Activated T-cell treated with anti-CD3 and anti-CD28 coated beads for 4 hours (primary cell): ENCODE measurements around the gene COPS9.
A peak's percentile ranks its signal among the peaks of the same experiment; 100 is the strongest.

ENCODE experiments used
- DNase-seq: peaks from one replicate; pipeline ENCODE4 v3.0.0-alpha.2; 2020

The COPS9 gene

DNA sequence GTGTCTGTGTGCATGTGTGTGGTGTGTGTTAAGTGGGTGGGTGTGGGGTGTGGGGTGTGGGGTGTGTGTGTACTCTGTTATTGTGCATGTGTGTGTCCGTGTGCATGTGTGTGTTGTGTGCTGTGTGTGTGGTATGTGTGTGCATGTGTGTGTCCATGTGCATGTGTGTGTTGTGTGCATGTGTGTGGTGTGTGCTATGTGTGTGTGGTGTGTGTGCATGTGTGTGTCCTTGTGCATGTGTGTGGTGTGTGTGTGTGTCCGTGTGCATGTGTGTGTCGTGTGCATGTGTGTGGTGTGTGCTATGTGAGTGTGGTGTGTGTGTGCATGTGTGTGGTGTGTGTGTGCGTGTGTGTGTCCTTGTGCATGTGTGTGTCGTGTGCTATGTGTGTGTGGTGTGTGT is 11.3 kb upstream of the COPS9 start:
- DNase-seq = no peak

DNA sequence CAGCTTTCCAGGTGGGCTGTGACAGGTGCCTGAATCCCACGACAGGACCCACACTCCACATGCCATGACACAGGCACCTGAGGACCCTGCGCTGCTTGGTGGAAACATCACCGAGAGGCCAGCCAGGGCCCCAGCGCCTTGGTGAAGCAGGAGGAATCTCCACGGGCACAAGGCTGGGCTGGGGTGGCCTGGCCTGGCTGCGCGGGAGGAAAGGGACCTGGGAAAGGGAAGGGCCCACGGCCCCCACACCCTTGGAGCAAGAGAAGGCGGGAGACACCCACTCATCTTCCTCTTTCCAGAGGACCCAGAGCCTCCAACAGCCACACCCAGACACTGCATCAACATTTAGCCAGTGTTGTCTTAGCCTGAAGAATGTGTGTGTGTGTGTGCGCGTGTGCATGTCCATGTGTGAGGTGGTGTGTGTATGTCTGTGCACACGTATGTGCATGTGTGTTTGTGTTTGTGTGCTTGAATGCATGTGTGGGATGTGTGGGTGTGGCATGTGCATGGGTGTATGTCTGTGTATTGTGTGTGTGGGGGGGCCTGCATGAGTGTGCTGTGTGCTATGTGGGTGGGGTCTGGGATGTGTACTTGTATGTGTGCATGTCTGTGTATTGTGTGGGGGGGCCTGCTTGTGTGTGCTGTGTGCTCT is 10.6 kb upstream of the COPS9 start:
- DNase-seq = no peak

DNA sequence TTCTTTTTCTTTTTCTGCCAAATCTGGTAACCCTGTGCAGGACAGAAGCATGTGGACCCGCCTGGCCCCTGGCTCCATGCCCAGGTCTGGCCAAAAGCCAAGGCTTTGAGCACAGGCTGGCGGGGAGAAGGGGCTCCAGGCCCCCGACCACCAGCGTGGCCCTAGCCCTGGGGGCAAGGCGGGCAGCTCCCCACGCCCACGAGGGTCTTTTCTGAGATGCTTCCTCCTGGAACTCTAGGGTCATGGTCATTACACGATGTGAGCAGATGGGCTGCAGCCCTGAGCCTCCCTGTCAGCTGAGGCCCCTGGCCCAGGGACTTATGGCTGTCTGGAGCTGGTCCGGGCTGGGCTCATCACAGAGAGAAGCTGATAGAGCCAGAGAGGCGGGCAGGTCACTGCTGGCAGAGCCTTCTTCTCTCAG is 10.0 kb upstream of the COPS9 start:
- DNase-seq = no peak

DNA sequence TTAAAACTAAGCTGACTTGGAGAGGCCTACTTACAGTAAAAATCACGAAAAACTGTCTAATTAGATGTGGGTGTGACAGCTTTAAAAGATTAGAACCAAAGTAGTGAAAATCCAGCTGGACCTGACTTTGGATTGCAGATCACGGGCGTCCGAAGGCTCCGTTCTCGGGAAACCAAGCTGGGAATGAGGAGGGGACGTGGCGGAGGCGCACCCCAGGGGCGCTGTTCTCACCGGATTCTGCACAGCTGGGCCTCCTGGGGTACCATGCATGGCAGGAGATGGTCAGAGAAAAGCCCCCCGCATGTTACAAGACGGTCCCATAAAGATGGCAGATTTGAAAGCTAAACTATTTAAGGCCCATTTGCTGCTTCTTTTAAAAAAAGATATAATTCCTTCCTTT is 9.4 kb upstream of the COPS9 start:
- no peak for DNase-seq

DNA sequence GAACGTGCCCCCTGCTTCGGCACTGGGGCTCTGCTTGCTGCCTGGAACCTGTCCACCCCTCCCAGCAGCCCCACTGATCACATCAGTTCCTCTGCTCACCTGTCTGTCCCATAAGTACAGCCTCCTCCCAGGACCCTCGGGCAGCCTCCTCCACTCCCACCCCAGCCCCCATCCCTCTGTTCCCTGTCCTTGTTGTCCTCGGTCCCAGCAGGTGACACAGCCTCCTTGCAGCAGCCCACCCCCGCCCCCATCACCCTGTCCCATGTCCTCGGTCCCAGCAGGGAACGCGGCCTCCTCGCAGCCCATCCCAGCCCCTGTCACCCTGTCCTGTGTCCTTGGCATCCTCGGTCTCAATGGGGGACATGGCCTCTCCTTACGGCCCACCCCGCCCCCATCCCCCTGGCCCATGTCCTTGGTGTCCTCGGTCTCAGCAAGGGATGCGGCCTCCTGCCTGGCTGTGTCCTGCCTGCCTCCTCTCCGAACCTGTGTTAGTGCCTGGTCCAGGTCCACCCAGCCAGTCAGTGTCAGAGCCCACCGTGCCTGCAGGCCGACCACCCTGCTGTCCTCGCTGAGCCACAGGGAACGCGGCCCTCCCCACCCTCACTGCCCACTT is 8.7 kb upstream of the COPS9 start:
- no peak for DNase-seq

DNA sequence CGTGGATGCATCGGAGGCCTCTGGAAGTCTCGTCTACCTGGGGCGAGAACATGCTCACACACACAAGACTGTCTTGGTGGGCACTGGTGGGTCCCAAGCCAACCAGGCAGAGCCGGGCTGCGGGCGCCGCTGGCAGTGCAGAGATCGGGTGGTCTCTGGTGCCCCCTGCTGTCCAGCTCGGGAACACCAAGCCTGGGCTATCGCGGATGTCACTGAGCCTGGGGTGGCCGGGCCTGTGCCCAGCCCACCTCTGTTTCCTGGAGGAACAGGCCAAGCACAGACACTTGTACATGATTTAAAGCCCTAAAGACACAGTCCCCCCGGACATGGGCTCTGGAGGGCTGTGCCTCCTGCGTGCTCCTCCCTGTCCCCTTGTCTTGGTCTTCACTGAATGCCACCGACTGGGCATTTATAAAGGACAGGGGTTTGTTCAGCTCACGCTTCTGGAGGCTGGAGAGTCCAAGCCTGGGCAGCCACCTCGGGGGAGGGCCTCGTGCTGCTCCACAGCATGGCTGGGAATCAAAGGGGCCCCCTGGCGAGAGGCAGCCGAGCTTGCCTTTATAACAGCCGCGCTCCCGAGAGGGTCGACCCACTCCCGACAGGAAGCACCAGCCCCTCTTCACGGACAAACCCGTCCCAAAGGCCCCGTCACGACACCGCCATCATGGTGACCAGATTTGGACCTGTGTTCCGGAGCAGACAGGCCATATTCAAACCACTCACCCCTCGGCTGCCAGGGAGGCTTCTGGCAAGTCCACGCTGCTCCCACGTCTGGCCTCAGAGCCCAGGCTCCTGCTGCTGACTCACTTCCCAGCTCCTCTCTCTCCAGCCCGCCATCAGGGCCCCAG is 7.9 kb upstream of the COPS9 start:
- peak; percentile 80 for DNase-seq

DNA sequence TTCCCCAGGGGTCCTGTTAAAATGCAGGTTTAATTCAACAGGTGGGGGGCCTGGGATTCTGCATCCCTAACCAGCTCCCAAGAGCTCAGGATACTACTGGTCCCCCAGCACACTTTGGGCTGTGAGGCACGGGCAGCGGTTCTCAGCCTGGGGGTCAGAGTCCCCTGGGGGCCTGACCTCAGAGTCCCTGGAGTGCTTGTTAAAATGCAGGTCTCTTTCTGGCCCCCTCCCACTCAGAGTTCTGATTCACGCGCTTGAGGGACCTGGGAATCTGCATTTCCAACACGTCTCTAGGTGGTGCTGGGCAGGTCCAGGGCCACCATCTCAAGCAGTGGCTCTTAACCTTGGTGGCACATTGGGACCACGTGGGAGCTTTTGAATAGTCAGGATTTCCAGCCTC is 7.2 kb upstream of the COPS9 start:
- DNase-seq = no peak

DNA sequence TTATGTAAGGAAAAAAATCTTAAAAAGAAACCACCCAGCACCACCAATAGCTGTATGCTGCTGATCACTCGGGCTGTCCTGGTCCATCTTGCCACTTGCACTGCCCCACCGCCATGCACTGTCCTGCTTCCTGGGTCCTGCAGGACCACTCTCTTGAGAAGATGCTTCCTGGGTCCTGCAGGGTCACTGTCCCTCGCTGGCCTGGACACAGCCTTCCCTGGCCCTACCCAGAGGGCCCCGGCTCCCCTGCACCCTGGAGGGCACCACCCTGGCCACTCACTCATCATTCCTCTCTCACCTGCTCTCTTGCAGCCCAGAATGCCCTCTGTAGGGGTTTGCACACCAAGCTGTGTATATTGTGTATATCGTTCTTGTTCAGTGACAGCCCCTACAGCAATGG is 6.8 kb upstream of the COPS9 start:
- no peak for DNase-seq

DNA sequence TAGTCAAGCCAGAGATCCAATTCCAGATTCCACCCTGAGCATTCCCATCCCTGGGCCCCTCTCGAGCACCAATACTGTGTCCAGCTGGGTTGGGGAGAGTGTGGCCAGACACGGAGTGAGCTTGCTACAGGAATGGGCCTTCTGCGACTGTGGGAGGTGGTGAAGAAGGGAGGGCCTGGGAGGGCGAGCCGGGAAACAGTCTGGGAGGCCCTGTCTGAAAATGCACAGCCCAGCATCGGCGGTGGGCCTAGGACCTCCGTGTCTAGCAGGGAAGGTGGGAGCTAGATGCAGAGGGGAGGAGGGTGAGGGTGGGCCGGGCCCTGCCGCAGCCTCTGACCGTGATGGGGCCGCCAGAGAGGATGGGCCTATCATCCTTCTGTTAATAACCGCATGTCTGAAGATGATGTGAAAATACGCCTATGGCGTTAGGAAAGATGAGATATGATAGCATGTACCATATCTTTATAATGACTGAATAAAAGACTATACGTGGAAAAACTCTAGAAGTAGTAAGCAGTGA is 6.2 kb upstream of the COPS9 start:
- DNase-seq = no peak

DNA sequence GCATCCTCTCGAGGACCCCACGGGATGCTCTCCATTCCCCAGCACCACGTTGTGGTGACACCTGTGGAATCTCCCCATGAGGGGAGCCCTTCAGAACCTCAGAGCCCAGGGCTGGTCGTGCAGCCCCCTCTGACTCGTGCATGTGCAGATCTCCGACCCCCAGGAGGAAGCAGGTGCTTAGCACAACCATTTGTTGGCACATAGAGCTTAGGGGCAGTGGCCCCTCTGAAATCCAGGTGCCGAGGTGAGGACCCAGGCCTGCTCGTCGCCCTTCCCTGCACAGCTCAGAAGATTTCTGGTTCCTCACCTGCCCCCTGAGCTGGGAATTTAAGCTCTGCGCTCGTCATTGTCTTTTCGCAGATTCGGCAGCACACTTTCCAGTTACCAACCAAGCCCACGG is 5.6 kb upstream of the COPS9 start:
- no peak for DNase-seq

DNA sequence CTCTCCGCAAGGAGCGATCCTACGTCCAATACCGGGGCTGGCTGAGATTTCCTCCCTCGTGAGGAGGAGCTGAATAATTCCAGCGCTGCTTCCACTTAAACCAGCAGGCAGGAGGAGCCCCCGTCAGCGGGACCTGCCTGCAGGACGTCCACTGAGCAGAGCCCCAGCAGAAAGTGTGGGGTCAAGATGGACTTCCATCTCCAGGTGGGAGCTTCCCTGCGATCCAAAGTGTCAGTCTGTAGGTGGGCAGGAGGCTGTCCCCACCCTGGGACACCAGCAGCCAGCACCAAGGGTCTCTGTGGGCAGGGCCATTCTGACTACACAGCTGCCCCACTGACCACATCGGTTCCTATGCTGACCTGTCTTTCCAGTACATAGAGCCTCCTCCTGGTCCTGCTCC is 4.8 kb upstream of the COPS9 start:
- no peak for DNase-seq

DNA sequence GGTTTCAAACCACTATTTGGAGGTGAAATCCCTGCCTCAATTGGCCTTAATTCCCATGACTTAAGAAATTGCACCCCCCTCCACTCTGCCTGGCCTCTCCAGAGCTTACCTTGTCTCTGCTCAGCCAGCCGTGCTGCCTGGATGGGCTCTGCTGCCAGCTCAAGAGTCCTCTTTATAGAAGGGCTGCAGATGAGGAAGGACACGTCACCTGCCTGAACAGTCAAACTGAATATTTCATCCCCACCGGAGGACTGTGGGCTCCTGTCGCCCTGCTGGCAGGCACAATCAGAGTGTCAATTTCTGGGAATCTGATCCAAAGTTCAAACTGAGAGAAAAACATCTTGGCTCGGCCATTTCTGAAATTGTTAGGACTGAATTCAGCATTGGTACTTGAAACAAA is 4.4 kb upstream of the COPS9 start, which contains the start of gene OTOS:
OTOS (minus strand) TSS at position 148 of the 400 bp plus-strand sequence. CDS start 332 bp downstream, outside the sequence.
- no peak for DNase-seq

DNA sequence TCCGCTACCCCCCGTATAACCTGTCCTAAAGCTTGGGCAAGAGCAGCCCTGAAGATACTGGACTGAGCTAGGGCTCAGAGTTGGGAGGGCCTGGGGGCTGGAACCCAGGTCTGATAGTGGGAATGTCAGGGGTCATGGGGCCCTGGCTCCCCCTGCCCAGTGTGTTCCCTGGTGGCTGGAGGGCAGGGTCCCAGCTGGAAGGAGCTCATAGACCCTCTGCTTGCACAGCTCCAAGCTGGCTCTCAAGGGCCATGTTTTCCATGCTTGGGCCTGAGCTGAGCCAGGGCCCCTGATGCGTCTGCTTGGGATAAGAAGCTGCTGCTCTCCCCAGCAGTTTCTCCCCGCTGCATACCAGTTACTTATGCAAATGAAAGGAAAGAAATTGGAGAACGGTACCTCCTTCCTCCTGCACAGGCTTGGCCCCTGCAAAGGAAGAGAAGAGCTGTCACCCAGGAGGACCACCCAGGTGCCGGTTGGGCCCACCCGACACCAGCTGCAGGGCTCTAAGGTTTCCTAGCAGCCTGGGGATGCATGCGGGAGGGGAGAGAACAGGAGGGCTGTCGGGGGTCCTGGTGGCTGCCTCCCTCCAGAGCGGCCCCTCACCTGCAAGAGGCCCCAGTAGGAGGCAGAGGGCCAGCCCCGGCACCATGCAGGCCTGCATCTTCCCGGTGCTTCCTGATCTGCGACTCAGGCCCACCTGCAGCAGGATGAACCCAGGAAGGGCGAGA is 3.7 kb upstream of the COPS9 start:
- DNase-seq = no peak

DNA sequence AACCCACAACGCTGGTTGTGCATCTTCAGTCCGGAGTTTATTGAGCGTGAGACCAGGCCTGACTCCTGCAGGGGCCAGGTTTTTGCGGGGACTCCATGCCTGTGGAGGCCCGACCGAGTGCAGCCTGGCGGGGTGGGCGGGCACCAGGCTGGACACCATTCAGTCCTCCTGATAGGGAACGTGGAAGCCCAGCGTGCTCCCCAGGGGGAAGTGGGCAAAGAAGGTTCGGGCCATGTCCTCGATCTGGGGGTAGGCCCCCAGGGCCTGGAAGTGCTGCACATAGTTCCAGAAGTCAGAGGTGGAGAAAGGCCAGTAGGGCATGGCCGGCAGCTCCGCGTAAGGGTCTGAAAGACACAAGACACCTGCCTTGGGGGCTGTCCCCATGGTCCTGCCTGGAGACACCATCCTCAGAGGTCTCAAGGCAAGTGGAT is 2.9 kb upstream of the COPS9 start:
- no peak for DNase-seq

DNA sequence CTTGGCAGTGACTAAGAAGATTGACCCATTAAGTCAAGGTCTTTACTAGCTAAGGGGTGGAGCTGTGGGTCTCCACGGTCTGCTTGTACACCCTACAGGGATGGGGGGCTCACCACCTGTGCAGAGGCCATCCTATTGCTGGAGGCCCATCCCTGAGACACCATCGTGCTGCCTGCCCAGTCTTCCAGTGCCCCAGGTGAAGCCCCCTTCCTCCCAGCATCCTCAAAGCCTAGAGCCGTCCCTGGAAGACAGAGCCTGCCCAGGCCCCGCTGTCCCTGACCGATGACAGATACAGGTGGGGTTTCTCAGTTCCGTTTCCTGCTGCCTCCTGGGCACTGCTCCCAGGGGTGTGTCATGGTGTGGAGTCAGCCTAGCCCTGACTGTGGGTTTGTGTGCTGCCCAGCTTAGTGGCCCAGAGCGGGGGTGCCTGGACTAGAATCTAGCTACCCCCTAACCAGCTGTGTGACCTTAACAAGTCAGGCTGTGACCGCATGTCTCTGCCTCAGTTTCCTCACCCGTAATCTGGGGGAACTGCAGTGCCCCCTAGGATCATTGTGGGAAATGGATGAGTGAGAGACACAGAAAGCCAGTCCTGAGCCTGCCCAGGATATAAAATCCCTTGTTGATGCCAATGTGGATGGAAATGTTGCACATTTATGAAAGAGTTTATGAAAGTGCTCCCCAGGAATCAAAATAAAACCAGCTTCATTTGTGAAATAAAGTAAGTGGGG is 2.3 kb upstream of the COPS9 start:
- no peak for DNase-seq

DNA sequence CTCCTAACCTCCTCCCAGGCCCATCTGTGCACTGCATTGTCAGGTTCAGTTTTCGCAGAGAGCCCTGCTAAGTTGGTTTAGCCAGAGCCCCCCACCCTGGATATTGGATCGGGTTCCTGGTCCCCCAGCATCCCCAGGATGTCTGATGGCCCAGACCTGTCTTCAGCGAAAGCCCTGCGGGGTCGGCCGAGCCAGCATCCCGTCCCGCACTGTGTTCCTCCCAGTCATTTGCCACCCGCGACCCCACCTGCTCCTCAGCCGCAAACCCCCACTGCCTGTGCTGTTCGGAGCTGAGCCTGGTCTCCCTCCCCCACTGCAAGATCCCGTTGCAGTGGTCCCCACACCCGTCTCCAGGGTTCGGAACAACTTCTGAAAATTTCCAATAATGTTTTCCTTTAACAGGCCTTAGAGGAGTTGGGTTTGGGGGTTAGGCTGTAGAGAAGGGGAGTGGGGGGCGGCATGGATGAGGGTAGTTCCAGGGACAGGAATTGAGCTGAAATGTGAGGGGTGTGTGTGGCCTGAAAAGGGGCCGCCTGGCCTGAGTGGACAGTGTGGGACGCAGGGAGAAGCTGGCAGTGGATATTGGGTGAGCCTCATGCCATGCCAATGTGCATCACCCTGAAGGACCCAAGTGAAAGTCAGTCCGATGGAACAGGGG is 1.6 kb upstream of the COPS9 start:
- DNase-seq = no peak

DNA sequence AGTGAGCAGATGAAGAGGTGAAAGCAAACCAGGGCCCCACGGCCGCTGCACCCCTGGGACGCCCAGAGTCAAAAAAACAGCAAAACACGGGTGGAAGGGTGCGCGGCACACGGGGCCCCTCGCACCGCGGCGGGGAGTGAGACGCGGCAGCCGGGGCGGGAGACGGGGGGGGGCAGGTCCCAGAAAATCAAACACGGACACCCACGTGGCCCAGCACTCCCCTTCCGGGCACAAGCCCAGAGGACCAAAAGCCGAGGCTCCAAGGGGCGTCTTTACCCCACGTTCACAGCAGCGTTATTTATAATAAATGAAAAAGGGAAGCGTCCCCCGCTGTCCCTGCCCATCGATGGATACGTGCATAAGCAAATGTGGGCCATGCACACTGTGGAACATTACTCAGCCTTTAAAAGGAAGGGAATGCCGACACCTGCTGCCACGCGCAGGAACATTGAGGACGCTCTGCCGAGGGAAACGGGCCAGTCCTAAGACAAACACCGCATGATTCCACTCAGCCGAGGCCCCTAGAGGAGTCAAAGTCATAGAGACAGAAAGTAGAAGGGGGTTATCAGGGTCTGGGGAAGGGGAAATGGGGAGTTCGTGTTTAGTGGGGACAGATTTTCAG is 677 bp upstream of the COPS9 start:
- peak; percentile 20 for DNase-seq

DNA sequence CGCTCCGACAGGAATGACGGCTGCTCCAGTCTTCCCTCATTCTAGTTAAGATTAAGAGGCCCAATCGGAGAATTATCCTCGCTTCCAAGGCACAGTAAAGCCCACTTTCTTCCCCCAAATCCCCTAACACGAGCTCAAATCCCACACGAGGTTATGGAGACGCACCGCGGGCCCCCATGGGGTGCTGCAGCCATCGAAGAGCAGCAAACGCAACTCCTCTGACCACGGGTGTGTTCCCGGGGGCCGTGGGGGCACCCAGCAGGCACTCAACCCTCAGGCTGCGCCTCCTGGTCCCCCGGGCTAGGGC is 446 bp downstream of the COPS9 start:
- DNase-seq = no peak

DNA sequence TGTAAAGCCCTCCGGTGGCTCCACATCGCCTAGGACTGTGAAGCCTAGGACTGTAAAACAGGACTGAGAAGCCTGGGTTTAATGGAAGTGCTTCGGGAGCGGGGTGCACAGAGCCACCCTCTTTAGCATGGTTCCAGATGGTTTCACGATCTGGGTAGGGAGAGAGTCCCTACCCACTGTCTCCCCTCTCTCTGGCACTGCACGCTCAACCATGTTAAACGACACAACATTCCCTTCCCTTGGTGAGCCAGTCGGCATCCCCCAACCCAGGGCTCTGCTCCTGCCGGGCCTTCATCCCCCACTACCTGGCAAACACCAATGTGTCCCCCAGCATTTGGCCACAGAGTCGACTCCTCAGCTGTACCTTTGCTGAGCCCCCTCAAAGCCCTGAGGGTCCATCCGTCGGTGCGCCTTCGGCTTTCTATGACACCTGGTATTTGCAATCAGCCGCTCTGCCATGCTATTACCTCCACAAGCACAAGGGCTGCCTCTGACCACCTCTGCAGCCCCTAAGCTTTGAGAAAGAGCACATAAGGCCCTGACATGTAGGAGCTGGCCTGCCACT is 1.1 kb downstream of the COPS9 start:
- no peak for DNase-seq

DNA sequence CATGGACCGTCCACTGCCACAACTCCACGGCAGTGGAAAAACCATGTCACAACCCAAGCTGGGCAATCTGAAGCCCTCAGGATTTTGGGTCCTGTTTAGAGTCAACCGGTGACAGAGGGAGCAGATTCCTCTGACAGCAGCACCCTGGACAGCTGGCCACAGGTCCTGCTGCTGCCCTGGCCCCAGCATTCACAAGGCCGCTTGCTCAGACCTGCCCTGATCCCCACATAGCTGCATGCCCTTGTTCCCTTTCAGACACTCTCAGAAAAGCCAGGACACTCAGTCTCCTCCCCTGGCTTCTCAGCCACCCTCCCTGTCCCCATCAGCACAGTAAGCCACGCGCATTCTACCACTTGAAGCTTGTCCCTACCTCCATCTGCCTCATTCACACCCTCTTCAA is 1.6 kb downstream of the COPS9 start:
- DNase-seq = no peak

DNA sequence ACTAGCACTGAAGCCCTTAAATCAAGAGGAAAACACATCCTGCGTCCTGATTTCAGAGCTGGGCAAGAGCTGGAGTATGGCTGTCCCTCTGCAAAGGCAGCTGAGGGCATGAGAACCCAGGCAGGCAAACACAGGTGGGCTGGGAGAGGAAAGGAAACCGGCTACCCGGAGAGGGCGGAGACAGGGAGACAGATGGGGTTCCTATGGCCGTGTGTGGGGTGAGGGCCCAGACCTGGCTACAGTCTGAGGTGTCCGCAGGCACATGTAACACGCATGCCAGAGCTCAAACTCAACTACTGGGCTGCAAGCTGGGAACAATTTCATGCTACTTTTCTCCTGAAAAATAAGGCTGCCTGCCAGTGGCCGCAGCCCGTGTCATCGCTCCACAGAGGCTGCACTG is 2.7 kb downstream of the COPS9 start:
- no peak for DNase-seq
